ENCODE measurements around the gene HAO2.

The HAO2 gene

GRCh38 chr1:119379117-119379516 is 10.5 kb downstream of the HAO2 start:
- Histone ChIP-seq H3K4me3 (ENCODE audit: extremely low read depth, insufficient read depth, low read length, poor library complexity, severe bottlenecking) (no peak overlapping the region), H3K9me3 (ENCODE audit: control insufficient read depth, low read length) (no peaks in the 10 kb centered on the region), H3K27ac (ENCODE audit: low read depth, low read length, severe bottlenecking) (no peak overlapping the region), H3K4me1 (ENCODE audit: control insufficient read depth, insufficient read depth, low read length, poor library complexity, severe bottlenecking) (no peaks in the 10 kb centered on the region), H3K36me3 (ENCODE audit: control insufficient read depth, insufficient read depth, low read length) (no peaks in the 10 kb centered on the region)
- WGBS, 2 experiments (ENCODE audit: insufficient coverage in 2 of 2) = 100% methylated on average over 1 of the region's 1 CpG

- H3K36me3 ChIP-seq (ENCODE audit: control insufficient read depth, insufficient read depth, low read length) = no peaks in the 10 kb centered on the region
- no peaks in the 10 kb centered on the region for H3K4me1 ChIP-seq (ENCODE audit: control insufficient read depth, insufficient read depth, low read length, poor library complexity, severe bottlenecking)
- WGBS, 2 experiments (ENCODE audit: insufficient coverage in 2 of 2) = 87 to 95% methylated on average over 1 of the region's 2 CpGs
- H3K9me3 ChIP-seq (ENCODE audit: control insufficient read depth, low read length) = no peaks in the 10 kb centered on the region
- H3K27ac ChIP-seq (ENCODE audit: low read depth, low read length, severe bottlenecking) = no peak overlapping the region
- H3K4me3 ChIP-seq (ENCODE audit: extremely low read depth, insufficient read depth, low read length, poor library complexity, severe bottlenecking) = no peak overlapping the region
Measured at GRCh38 chr1:119380304-119380703, 11.7 kb downstream of the HAO2 start.

GRCh38 chr1:119380983-119381662 is 12.5 kb downstream of the HAO2 start:
- Histone ChIP-seq H3K36me3 (ENCODE audit: control insufficient read depth, insufficient read depth, low read length) (no peaks in the 10 kb centered on the region), H3K27ac (ENCODE audit: low read depth, low read length, severe bottlenecking) (no peak overlapping the region), H3K9me3 (ENCODE audit: control insufficient read depth, low read length) (no peaks in the 10 kb centered on the region), H3K4me1 (ENCODE audit: control insufficient read depth, insufficient read depth, low read length, poor library complexity, severe bottlenecking) (no peaks in the 10 kb centered on the region), H3K4me3 (ENCODE audit: extremely low read depth, insufficient read depth, low read length, poor library complexity, severe bottlenecking) (no peak overlapping the region)
- WGBS, 2 experiments (ENCODE audit: insufficient coverage in 2 of 2) = 94% methylated on average over 5 of the region's 5 CpGs

GRCh38 chr1:119384591-119384990 is 16.0 kb downstream of the HAO2 start:
- no peaks in the 10 kb centered on the region for H3K4me1 ChIP-seq (ENCODE audit: control insufficient read depth, insufficient read depth, low read length, poor library complexity, severe bottlenecking)
- 74 to 94% methylated on average over 3 to 4 of the region's 4 CpGs for WGBS, 2 experiments (ENCODE audit: insufficient coverage in 2 of 2)
- no peaks in the 10 kb centered on the region for H3K36me3 ChIP-seq (ENCODE audit: control insufficient read depth, insufficient read depth, low read length)
- no peaks in the 10 kb centered on the region for H3K9me3 ChIP-seq (ENCODE audit: control insufficient read depth, low read length)
- no peak overlapping the region for H3K27ac ChIP-seq (ENCODE audit: low read depth, low read length, severe bottlenecking)
- no peak overlapping the region for H3K4me3 ChIP-seq (ENCODE audit: extremely low read depth, insufficient read depth, low read length, poor library complexity, severe bottlenecking)

GRCh38 chr1:119385650-119386049 is 17.1 kb downstream of the HAO2 start:
- H3K4me1 ChIP-seq (ENCODE audit: control insufficient read depth, insufficient read depth, low read length, poor library complexity, severe bottlenecking) = no peaks in the 10 kb centered on the region
- H3K9me3 ChIP-seq (ENCODE audit: control insufficient read depth, low read length) = no peaks in the 10 kb centered on the region
- H3K27ac ChIP-seq (ENCODE audit: low read depth, low read length, severe bottlenecking) = no peak overlapping the region
- no peaks in the 10 kb centered on the region for H3K36me3 ChIP-seq (ENCODE audit: control insufficient read depth, insufficient read depth, low read length)
- no CpG with 5 or more reads among the region's 1 CpG for WGBS, 2 experiments (ENCODE audit: insufficient coverage in 2 of 2)
- no peak overlapping the region for H3K4me3 ChIP-seq (ENCODE audit: extremely low read depth, insufficient read depth, low read length, poor library complexity, severe bottlenecking)

- Histone ChIP-seq H3K9me3 (ENCODE audit: control insufficient read depth, low read length) (no peaks in the 10 kb centered on the region), H3K36me3 (ENCODE audit: control insufficient read depth, insufficient read depth, low read length) (no peaks in the 10 kb centered on the region), H3K27ac (ENCODE audit: low read depth, low read length, severe bottlenecking) (no peak overlapping the region), H3K4me3 (ENCODE audit: extremely low read depth, insufficient read depth, low read length, poor library complexity, severe bottlenecking) (no peak overlapping the region), H3K4me1 (ENCODE audit: control insufficient read depth, insufficient read depth, low read length, poor library complexity, severe bottlenecking) (no peaks in the 10 kb centered on the region)
- 35 to 60% methylated on average over 1 to 3 of the region's 3 CpGs for WGBS, 2 experiments (ENCODE audit: insufficient coverage in 2 of 2)
Measured at GRCh38 chr1:119387858-119388257, 19.3 kb downstream of the HAO2 start.

- Histone ChIP-seq H3K36me3 (ENCODE audit: control insufficient read depth, insufficient read depth, low read length) (no peaks in the 10 kb centered on the region), H3K4me3 (ENCODE audit: extremely low read depth, insufficient read depth, low read length, poor library complexity, severe bottlenecking) (no peak overlapping the region), H3K9me3 (ENCODE audit: control insufficient read depth, low read length) (no peaks in the 10 kb centered on the region), H3K4me1 (ENCODE audit: control insufficient read depth, insufficient read depth, low read length, poor library complexity, severe bottlenecking) (no peaks in the 10 kb centered on the region), H3K27ac (ENCODE audit: low read depth, low read length, severe bottlenecking) (no peak overlapping the region)
- WGBS, 2 experiments (ENCODE audit: insufficient coverage in 2 of 2) = 78 to 82% methylated on average over 1 of the region's 1 CpG
Measured at GRCh38 chr1:119388450-119388849, 19.9 kb downstream of the HAO2 start.

GRCh38 chr1:119390526-119390925 is 21.9 kb downstream of the HAO2 start:
- Histone ChIP-seq H3K4me3 (ENCODE audit: extremely low read depth, insufficient read depth, low read length, poor library complexity, severe bottlenecking) (no peak overlapping the region), H3K9me3 (ENCODE audit: control insufficient read depth, low read length) (no peaks in the 10 kb centered on the region), H3K4me1 (ENCODE audit: control insufficient read depth, insufficient read depth, low read length, poor library complexity, severe bottlenecking) (no peaks in the 10 kb centered on the region), H3K27ac (ENCODE audit: low read depth, low read length, severe bottlenecking) (no peak overlapping the region), H3K36me3 (ENCODE audit: control insufficient read depth, insufficient read depth, low read length) (no peaks in the 10 kb centered on the region)

GRCh38 chr1:119391749-119392148 is 23.2 kb downstream of the HAO2 start:
- WGBS, 2 experiments (ENCODE audit: insufficient coverage in 2 of 2) = 91 to 94% methylated on average over 2 to 3 of the region's 3 CpGs
- no peaks in the 10 kb centered on the region for H3K4me1 ChIP-seq (ENCODE audit: control insufficient read depth, insufficient read depth, low read length, poor library complexity, severe bottlenecking)

GRCh38 chr1:119394085-119394484 is 25.5 kb downstream of the HAO2 start:
- no peaks in the 10 kb centered on the region for H3K36me3 ChIP-seq (ENCODE audit: control insufficient read depth, insufficient read depth, low read length)
- no peaks in the 10 kb centered on the region for H3K4me1 ChIP-seq (ENCODE audit: control insufficient read depth, insufficient read depth, low read length, poor library complexity, severe bottlenecking)
- no peak overlapping the region for H3K4me3 ChIP-seq (ENCODE audit: extremely low read depth, insufficient read depth, low read length, poor library complexity, severe bottlenecking)
- 100% methylated on average over 1 of the region's 1 CpG; no CpG with 5 or more reads in 1 of the 2 experiments for WGBS, 2 experiments (ENCODE audit: insufficient coverage in 2 of 2)
- H3K9me3 ChIP-seq (ENCODE audit: control insufficient read depth, low read length) = no peaks in the 10 kb centered on the region
- no peak overlapping the region for H3K27ac ChIP-seq (ENCODE audit: low read depth, low read length, severe bottlenecking)

More at GRCh38 chr1:119391749-119392148, 23.2 kb downstream of the HAO2 start:
- Histone ChIP-seq H3K9me3 (ENCODE audit: control insufficient read depth, low read length) (no peaks in the 10 kb centered on the region), H3K4me3 (ENCODE audit: extremely low read depth, insufficient read depth, low read length, poor library complexity, severe bottlenecking) (no peak overlapping the region), H3K27ac (ENCODE audit: low read depth, low read length, severe bottlenecking) (no peak overlapping the region), H3K36me3 (ENCODE audit: control insufficient read depth, insufficient read depth, low read length) (no peaks in the 10 kb centered on the region)

- Histone ChIP-seq H3K9me3 (ENCODE audit: control insufficient read depth, low read length) (no peaks in the 10 kb centered on the region), H3K36me3 (ENCODE audit: control insufficient read depth, insufficient read depth, low read length) (no peaks in the 10 kb centered on the region), H3K27ac (ENCODE audit: low read depth, low read length, severe bottlenecking) (no peak overlapping the region), H3K4me1 (ENCODE audit: control insufficient read depth, insufficient read depth, low read length, poor library complexity, severe bottlenecking) (no peaks in the 10 kb centered on the region), H3K4me3 (ENCODE audit: extremely low read depth, insufficient read depth, low read length, poor library complexity, severe bottlenecking) (no peak overlapping the region)
Measured at GRCh38 chr1:119396982-119397381, 28.4 kb downstream of the HAO2 start.
